Ectodermal cell (in vitro differentiated cells): Measurements from ENCODE around the gene ZBTB42.
"Not testable (repeated sequence)": the region's sequence is repeated elsewhere in the genome, so short reads cannot be mapped to it uniquely, and the experiment has no call there.

Experiments used
- H3K27ac ChIP-seq: 2 replicates; pipeline ENCODE4 v1.7.0; 2013; ENCODE audit warnings: mild to moderate bottlenecking, low read depth, low read length; ENCODE audit not compliant: insufficient read depth, poor library complexity, severe bottlenecking
- H3K27me3 ChIP-seq: 2 replicates; pipeline ENCODE4 v1.7.0; 2013; ENCODE audit warnings: mild to moderate bottlenecking, low read length; ENCODE audit not compliant: insufficient read depth, control insufficient read depth, poor library complexity, severe bottlenecking
- H3K36me3 ChIP-seq: one replicate; pipeline ENCODE4 v1.7.0; 2013; ENCODE audit warnings: low read length; ENCODE audit not compliant: control insufficient read depth, insufficient read depth
- H3K4me1 ChIP-seq: one replicate; pipeline ENCODE4 v1.7.0; 2013; ENCODE audit warnings: low read length; ENCODE audit not compliant: control insufficient read depth, insufficient read depth
- H3K4me3 ChIP-seq: 2 replicates; pipeline ENCODE4 v1.7.0; 2013; ENCODE audit warnings: low read depth, low read length, control low read depth; ENCODE audit not compliant: insufficient read depth
- H3K9me3 ChIP-seq: 2 replicates; pipeline ENCODE4 v1.7.0; 2013; ENCODE audit warnings: mild to moderate bottlenecking, low read length, moderate library complexity; ENCODE audit not compliant: control insufficient read depth
- WGBS, 2 experiments: methylation state at CpG; one replicate each; pipeline ENCODE4 v1.1.7; 2013; ENCODE audit warnings: missing lambda C conversion rate in 2 of 2; 5-methylcytosine and 5-hydroxymethylcytosine counted together

ZBTB42 gene

DNA sequence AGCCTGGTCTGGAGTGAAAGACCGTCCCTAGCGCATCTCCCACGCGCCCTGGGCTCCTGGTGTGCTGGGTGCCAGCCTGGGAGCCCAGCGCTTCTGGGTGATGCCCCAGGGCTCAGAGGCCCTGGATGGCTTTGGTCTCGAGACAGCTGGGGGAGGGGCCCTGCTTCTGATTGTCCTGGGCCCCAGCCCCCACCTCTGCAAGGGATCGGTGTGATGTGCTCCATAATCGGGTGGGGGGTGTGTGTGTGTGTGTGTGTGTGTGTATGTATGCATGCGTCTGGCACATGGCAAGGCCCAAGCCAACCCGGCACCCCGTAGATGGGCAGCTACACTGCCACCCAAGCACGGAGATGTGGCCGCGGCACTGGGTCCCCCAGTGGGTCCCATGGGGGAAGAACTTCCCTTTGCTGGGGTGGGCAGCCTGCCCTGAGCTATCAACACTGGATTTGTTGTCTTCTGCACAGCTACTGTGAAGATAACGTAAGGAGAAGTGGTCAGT is 3.1 kb downstream of the ZBTB42 start:
- Histone ChIP-seq H3K4me3 (no peak overlapping the region), H3K27me3 (peaks cover 45% of the 10 kb centered on the region), H3K36me3 (no peaks in the 10 kb centered on the region), H3K9me3 (no peaks in the 10 kb centered on the region), H3K27ac (no peak overlapping the region), H3K4me1 (peaks cover 12% of the 10 kb centered on the region)
- 89 to 92% methylated on average over 15 of the region's 15 CpGs for WGBS, 2 experiments

DNA sequence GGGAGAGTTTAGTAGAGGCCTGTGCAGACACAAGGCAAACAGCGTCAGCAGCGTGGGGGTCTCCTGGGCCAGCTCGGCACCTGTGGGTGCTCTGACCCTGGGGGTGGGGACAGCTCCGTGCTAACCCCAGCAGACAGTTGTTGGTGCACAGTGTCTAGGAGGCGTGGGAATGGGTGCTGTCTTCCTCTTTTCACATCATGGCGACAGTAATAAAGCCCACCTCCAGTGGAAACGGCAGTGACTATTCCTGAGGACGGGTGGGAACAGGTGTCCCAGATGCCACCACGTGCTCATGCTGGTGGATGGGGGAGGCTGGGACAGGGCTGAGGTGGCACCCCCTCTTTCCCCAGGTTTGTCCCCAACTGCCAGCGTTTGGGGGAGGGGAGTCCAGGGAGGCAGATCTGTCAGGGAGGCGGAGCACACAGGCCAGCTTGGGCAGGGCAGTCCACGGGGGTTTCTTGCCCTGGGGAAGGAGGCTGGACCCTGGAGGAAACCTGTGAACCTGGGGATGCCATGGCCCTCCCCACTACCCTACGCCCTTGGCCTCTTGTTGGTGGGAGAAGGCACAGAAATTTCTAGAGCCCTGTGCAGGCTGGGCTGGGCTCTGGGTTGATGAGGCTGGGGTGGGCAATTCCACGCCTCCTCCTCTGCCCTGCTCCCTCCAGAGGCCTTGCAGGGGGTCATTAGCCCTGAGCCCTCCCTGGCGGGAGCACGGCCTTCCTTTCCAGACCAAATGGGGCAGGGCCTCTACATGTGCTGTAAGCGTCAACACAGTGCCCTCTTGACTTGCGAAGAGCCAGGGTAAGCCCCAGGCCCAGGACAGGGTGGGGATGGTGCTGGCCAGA is 3.8 kb downstream of the ZBTB42 start:
- Histone ChIP-seq H3K36me3 (no peaks in the 10 kb centered on the region), H3K4me1 (peaks cover 11% of the 10 kb centered on the region), H3K27ac (no peak overlapping the region), H3K4me3 (no peak overlapping the region), H3K9me3 (no peaks in the 10 kb centered on the region), H3K27me3 (peaks cover 38% of the 10 kb centered on the region)
- 84% methylated on average over 18 of the region's 18 CpGs for WGBS, 2 experiments

- no peak overlapping the region for H3K4me3 ChIP-seq
- H3K9me3 ChIP-seq, result no peaks in the 10 kb centered on the region
- H3K36me3 ChIP-seq, result no peaks in the 10 kb centered on the region
- 67 to 73% methylated on average over 3 of the region's 3 CpGs for WGBS, 2 experiments
- peaks cover 7% of the 10 kb centered on the region for H3K4me1 ChIP-seq
- H3K27me3 ChIP-seq, result peaks cover 32% of the 10 kb centered on the region
- H3K27ac ChIP-seq, result no peak overlapping the region
Observed at GRCh38 chr14:104805326-104805678, 4.4 kb downstream of the ZBTB42 start.

DNA sequence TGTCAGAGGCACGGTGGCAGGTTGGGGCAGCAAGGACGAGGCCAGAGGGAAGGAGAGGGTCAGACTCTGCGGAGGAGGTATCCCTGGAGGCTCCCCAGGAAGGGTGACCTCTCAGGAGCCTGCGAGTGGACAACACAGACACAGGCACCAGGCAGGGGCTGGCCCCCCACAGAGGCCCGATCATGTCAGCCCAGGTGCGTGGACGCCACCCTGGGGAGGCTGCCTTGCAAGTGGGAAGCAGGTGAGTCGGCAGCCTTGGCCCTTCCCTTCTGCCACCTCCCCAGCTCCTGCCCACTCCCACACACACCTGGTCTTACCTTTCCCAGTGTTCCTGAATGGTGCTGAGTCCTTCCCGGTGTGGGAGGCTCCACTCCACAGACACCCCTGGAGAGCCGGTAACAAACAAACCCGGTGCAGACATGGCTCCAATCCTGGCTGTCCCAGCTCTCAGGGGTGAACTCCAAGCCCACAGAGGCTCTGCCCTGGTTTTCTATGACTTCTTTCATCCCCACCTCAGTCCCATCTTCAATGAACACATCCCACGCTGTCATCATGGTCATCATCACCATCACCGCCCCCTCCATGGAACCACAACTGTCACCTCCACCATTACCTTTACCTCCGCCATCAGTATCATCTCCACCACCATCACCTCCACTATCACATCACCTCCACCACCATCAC is 5.2 kb downstream of the ZBTB42 start:
- Histone ChIP-seq H3K4me3 (no peak overlapping the region), H3K27me3 (peaks cover 27% of the 10 kb centered on the region), H3K27ac (no peak overlapping the region), H3K9me3 (no peaks in the 10 kb centered on the region), H3K36me3 (no peaks in the 10 kb centered on the region), H3K4me1 (peaks cover 5% of the 10 kb centered on the region)
- WGBS, 2 experiments, result 88 to 89% methylated on average over 14 of the region's 14 CpGs

DNA sequence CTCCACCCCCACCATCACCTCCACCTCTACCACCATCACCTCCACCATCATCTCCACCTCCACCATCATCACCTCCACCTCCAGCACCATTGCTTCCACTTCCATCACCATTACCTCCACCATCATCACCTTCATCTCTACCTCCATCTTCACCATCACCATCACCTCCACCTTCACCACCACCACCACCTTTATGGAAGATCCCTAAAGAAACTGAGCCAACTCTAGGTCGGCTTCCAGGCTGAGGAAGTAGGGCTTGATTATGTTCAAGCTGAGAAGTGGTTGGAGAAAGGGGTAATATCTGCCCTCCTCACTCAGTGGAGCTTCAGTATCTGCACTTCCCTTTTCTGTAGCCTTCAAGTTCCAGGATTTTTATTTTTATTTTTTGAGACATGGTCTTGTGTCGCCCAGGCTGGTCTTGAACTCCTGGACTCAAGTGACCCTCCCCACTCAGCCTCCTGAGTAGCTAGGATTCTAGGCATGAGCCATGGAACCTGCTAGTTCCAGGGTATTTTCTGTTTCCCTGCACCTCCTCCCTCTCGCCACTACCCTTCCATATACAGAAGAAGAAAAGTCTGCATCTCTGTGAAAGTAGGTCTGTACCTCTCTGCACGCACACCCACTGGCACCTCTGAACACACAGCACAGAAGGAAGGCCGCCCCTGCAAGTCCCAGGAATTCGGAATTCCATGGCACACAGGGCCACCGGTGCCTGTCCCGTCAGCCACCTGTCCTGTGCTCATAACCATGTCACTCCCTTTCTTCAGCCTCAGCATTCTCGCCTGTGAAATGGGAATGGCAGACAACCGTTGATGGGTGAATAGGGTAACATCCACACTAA is 5.9 kb downstream of the ZBTB42 start:
- H3K36me3 ChIP-seq, result no peaks in the 10 kb centered on the region
- WGBS, 2 experiments, result 92% methylated on average over 10 of the region's 10 CpGs
- no peak overlapping the region for H3K4me3 ChIP-seq

DNA sequence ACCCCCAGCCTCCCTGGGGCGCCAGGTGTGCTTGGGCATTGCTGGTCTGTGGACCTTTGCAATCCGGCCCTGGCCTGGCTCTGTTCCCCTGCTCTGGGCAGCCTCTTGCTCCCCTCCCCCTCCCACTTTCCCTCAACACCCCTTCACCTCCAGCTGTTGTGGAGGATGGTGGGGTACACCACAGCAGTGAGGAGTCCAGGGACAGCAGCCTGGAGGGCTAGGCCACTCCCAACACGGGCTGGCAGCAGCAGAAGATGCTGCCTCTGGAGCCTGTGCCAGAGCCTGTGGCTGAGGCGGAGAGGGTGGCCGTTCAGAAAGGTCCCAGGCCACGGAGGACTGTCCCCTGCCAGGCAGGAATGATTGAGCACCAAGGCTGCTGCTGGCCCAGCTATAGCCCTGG is 7.6 kb downstream of the ZBTB42 start:
- Histone ChIP-seq H3K27ac (no peak overlapping the region), H3K27me3 (peaks cover 3% of the 10 kb centered on the region), H3K4me3 (no peak overlapping the region), H3K36me3 (no peaks in the 10 kb centered on the region), H3K4me1 (no peaks in the 10 kb centered on the region), H3K9me3 (no peaks in the 10 kb centered on the region)
- WGBS, 2 experiments, result 86 to 87% methylated on average over 6 of the region's 6 CpGs

More for the DNA sequence above, 5.9 kb downstream of the ZBTB42 start:
- no peaks in the 10 kb centered on the region for H3K4me1 ChIP-seq
- H3K27ac ChIP-seq, result no peak overlapping the region
- H3K9me3 ChIP-seq, result no peaks in the 10 kb centered on the region
- peaks cover 19% of the 10 kb centered on the region for H3K27me3 ChIP-seq

- H3K4me1 ChIP-seq, result no peaks in the 10 kb centered on the region
- no peaks in the 10 kb centered on the region for H3K27me3 ChIP-seq
- no peak overlapping the region for H3K4me3 ChIP-seq
- H3K36me3 ChIP-seq, result no peaks in the 10 kb centered on the region
- H3K27ac ChIP-seq, result no peak overlapping the region
- WGBS, 2 experiments, result 88 to 90% methylated on average over 10 of the region's 11 CpGs
- no peaks in the 10 kb centered on the region for H3K9me3 ChIP-seq
Observed at GRCh38 chr14:104810316-104810715, 9.4 kb downstream of the ZBTB42 start.

DNA sequence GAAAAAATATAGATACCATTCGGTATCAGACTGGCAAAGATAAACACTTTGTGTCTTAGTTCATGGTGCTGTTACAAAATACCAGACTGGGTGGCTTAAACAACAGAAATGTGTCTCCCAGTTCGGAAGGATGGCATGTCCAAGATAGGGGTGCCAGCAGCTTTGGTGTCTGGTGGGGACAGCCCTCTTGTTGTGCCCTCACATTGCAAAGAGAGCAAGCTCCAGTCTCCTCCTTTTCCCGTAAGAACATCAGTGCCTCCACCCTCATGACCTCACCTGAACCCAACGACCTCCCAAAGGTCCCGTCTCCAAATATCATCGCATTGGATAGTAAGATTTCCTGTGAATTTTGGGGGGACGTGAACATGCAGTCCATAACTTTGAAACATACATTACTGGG is 12.4 kb downstream of the ZBTB42 start:
- Histone ChIP-seq H3K36me3 (no peaks in the 10 kb centered on the region), H3K4me1 (no peaks in the 10 kb centered on the region), H3K4me3 (no peak overlapping the region), H3K27ac (no peak overlapping the region), H3K27me3 (no peaks in the 10 kb centered on the region), H3K9me3 (no peaks in the 10 kb centered on the region)
- WGBS, 2 experiments, result 86 to 93% methylated on average over 7 of the region's 7 CpGs

DNA sequence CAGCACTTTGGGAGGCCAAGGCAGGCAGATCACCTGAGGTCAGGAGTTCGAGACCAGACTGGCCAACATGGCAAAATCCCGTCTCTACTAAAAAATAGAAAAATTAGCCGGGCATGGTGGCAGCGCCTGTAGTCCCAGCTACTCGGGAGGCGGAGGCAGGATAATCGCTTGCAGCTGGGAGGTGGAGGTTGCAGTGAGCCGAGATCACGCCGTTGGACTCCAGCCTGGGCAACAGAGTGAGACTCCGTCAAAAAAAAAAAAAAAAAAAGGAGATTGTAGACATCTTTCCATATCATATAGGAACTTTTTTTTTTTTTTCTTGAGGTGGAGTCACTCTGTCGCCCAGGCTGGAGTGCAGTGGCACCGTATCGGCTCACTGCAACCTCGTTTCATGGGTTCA is 13.8 kb downstream of the ZBTB42 start:
- not testable (repeated sequence) for H3K27me3 ChIP-seq, H3K9me3 ChIP-seq, H3K4me3 ChIP-seq, H3K27ac ChIP-seq, H3K36me3 ChIP-seq, H3K4me1 ChIP-seq
- WGBS, 2 experiments, result 90 to 95% methylated on average over 14 to 15 of the region's 15 CpGs

GRCh38 chr14:104816616-104816884 is 15.6 kb downstream of the ZBTB42 start:
- Histone ChIP-seq H3K4me3 (peak overlapping the region; percentile 86), H3K9me3 (no peaks in the 10 kb centered on the region), H3K4me1 (no peaks in the 10 kb centered on the region), H3K36me3 (no peaks in the 10 kb centered on the region), H3K27ac (no peak overlapping the region), H3K27me3 (no peaks in the 10 kb centered on the region)
- 11 to 13% methylated on average over 8 of the region's 8 CpGs for WGBS, 2 experiments
